Measurements from ENCODE around the gene TRAK1. TPM values are rescaled to one million over a fixed set of nuclear protein-coding genes. Genes with fewer than 3 reads are reported as not detected.

The TRAK1 gene
- total and polyA plus RNA-seq, 10 of the 15 experiments (the other 5 are each of a cell fraction or from before 2014, with no cell fraction given) = 6.6 to 46.2 (median 23.7) TPM

GRCh38 chr3:42216931-42217333 lies 125.8 kb downstream of the TRAK1 start:
- in situ Hi-C loops (cut with MboI) (no loop called here), intact Hi-C loops (cut with micrococcal nuclease; ENCODE audit: unreplicated experiment) (no loop called here)
- Histone ChIP-seq H3K4me1 (ENCODE audit: control insufficient read depth, insufficient read depth, low read length) (peaks cover 48% of the 10 kb centered on the region), H3K4me3 (0 out of 2 replicates have a peak overlapping the region, but pooled peaks have one; percentile 14), H3K9me3 (replicated peaks; ENCODE audit: control insufficient read depth, insufficient read depth, low read length) (no peaks in the 10 kb centered on the region), H3K36me3 (ENCODE audit: control insufficient read depth in 2 of 2, insufficient read depth in 2 of 2, low read length in 1 of 2) (peaks cover 2 to 29% of the 10 kb centered on the region in 2 experiments), H3K9ac (ENCODE audit: control insufficient read depth, insufficient read depth, low read length) (no peak overlapping the region), H3K27ac (ENCODE audit: control insufficient read depth, insufficient read depth) (peak overlapping the region; percentile 56), H3K27me3 (replicated peaks in 1 of 2; ENCODE audit: control insufficient read depth in 2 of 2, insufficient read depth in 2 of 2, low read length in 1 of 2) (no peaks in the 10 kb centered on the region), H3K4me2 (ENCODE audit: control insufficient read depth, insufficient read depth) (peak overlapping the region; percentile 23; the same call in 1 of the 2 replicates), H2AFZ (ENCODE audit: control insufficient read depth, low read depth, low read length) (no peak overlapping the region), H4K20me1 (ENCODE audit: control insufficient read depth, insufficient read depth) (no peaks in the 10 kb centered on the region), H3K79me2 (ENCODE audit: control insufficient read depth, insufficient read depth, low read length) (no peaks in the 10 kb centered on the region)
- DNase-seq (ENCODE audit: low read depth, low spot score) = no peak
- ChIA-PET CTCF (no interaction called here), SMC1A (ENCODE audit: uncharacterized antibody, unreplicated experiment) (interaction anchor here (1.1 kb wide), 1 partner anchor 26 kb away, joined by 3 read pairs; no protein-coding TSS in a partner anchor), POLR2A (interaction anchor here (0.5 kb wide), 1 partner anchor 1932 kb away, joined by 3 read pairs; no protein-coding TSS in a partner anchor), RAD21 (ENCODE audit: unreplicated experiment) (no interaction called here)
- no peak for TF ChIP-seq ZNF384 (IDR thresholded peaks at IDR 0.05; ENCODE audit: borderline replicate concordance, low read depth, low read length)
- TF ChIP-seq RAD21 (IDR thresholded peaks at IDR 0.05; ENCODE audit: insufficient read depth, low read depth, low read length) = no peak
- TF ChIP-seq BCLAF1 (IDR thresholded peaks at IDR 0.05) = no peak
- no peak for FAIRE-seq
- WGBS (ENCODE audit: insufficient coverage, insufficient replicate concordance, low lambda C conversion rate, missing lambda C conversion rate) = 77% methylated on average over 5 of the region's 5 CpGs
- no peak for ATAC-seq
- no TSS peak for BruUV-seq (replicated peaks)

Data from GM12878 (cell line).